C4-2B (cell line): ENCODE results near the gene KITLG.

Source experiments
- H3K27ac ChIP-seq: fragments of 450-650 bp; 2 replicates; pipeline ENCODE4 v1.5.1; 2017
- ZFX ChIP-seq: fragments of 450-650 bp; IDR thresholded peaks from 2 replicates; pipeline ENCODE4 v1.6.1; 2017
- TF ChIP-seq, protein P1 (sequence below): fragments of 450-650 bp; conservative IDR thresholded peaks from 2 replicates; pipeline ENCODE4 v1.5.1; 2017; ENCODE audit warnings: mild to moderate bottlenecking

The KITLG gene

DNA sequence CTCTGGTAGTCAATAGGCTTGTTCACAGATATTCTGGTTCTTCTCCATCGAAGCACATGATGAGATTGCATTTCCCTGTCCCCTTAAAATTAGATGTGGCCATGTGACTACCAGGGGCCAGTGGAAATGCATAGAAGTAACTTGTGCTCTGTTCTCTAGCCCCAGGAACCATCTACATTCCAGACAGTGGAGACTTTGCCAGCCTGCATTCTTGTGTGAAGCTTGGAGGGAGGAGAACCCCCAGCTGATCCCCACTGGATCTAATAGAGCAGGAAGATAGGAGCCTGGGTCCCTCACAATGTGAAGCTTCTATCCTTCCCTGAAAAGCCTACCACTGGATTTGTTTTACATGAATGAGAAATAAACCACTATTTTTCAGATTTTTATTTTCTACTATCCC, 130.1 kb downstream of the KITLG start:
- TF ChIP-seq, protein P1, sequence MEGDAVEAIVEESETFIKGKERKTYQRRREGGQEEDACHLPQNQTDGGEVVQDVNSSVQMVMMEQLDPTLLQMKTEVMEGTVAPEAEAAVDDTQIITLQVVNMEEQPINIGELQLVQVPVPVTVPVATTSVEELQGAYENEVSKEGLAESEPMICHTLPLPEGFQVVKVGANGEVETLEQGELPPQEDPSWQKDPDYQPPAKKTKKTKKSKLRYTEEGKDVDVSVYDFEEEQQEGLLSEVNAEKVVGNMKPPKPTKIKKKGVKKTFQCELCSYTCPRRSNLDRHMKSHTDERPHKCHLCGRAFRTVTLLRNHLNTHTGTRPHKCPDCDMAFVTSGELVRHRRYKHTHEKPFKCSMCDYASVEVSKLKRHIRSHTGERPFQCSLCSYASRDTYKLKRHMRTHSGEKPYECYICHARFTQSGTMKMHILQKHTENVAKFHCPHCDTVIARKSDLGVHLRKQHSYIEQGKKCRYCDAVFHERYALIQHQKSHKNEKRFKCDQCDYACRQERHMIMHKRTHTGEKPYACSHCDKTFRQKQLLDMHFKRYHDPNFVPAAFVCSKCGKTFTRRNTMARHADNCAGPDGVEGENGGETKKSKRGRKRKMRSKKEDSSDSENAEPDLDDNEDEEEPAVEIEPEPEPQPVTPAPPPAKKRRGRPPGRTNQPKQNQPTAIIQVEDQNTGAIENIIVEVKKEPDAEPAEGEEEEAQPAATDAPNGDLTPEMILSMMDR = no peak
- TF ChIP-seq ZFX = no peak
- no peak overlapping the region for H3K27ac ChIP-seq

DNA sequence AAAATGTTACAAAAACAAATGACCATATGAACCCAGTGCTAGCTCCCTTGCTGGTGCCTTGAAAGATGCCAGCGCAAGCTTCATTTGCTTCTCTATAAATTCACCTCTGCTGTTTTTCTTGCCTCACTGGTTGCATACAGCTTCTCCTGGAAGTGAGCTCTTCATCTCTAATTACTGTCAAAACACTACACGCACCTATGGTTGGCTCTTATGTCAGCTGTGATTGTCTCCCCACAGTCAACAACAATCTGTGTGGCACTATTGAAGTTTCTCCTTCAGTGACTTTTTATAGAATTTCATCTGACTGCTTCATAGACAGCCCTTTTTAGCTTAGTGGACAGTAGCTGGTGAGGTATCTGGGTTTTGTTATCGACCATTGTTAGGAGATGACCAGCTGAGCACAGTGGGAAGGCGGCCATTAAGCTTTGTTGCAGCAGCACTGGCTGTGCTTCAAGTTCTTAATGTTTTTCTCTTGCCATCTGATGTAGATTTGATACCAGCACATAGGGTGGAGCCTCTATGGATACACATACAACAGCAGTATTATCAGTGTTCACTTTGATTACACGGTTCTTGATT, 131.8 kb downstream of the KITLG start:
- TF ChIP-seq ZFX = no peak
- TF ChIP-seq, protein P1 = no peak

DNA sequence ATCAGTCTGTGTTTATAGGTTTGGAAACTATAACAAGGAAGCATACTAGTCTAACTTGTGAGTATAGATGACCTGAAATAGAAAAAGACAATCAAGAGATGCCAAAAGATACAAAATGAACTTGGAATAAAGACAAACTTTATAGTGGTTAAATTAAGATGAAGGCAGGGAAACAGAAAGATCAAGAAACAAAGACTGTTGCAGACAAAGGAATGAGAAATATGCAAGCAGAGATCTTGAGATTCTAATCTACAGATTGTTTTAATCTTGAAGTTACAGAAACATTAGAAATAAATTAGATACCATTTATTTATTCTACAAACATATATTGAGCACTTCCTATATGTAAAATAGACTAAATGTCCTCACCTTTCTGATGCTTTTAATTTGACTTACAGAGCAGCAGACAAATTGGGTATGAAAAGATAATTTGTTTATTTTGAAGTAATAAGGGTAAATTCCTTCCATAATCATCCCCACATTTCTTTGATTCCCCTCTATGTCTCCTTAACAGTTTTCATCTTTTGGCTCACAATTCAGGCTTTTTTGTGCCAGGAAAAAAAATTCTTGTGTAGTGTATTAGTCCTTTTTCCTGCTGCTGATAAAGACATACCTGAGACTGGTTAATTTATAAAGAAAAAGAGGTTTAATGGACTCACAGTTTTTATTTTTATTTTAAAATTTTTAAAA, 134.4 kb downstream of the KITLG start:
- no peak overlapping the region for H3K27ac ChIP-seq
- TF ChIP-seq, protein P1 = no peak
- no peak for TF ChIP-seq ZFX

More for the DNA sequence above, 131.8 kb downstream of the KITLG start:
- H3K27ac ChIP-seq = no peak overlapping the region

DNA sequence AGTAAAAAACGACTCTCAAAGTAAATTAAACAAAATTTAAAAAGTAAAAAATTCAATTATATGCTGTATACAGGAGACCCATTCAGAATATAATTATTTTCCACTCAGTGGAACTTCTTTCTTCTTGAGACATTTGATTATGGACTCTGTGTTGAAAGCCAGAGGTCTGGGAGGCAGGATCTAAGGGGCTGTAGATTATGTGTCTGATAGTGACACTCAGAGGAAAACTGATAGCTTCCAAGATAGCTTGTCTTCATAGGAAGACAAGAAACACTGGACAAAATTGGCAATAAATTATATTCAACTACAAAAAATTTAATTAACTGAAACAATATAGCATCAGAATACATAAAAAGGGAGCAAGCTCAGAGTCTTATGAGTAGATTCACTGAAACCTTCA, 135.8 kb downstream of the KITLG start:
- TF ChIP-seq, protein P1 = no peak
- TF ChIP-seq ZFX = no peak

More for the DNA sequence above, 135.8 kb downstream of the KITLG start:
- no peak overlapping the region for H3K27ac ChIP-seq
